Sigmoid colon (tissue), 4 donors: ENCODE results near the gene PATJ.

ENCODE experiments used
- CTCF ChIP-seq, 4 experiments: fragments of 450-650 bp in 3 of 4; fragments of 200-600 bp in 1 of 4; IDR thresholded peaks; one replicate each; pipeline ENCODE4 v1.5.1; 2016 to 2019; ENCODE audit warnings: antibody characterized with exemption in 4 of 4, mild to moderate bottlenecking in 3 of 4, moderate library complexity in 2 of 4
- POLR2AphosphoS5 ChIP-seq, 4 donors: sonication (generic); formaldehyde crosslinking; IDR thresholded peaks; one replicate each; pipeline ENCODE4 v1.6.1; 2017; ENCODE audit warnings: antibody characterized with exemption in 4 of 4

DNA sequence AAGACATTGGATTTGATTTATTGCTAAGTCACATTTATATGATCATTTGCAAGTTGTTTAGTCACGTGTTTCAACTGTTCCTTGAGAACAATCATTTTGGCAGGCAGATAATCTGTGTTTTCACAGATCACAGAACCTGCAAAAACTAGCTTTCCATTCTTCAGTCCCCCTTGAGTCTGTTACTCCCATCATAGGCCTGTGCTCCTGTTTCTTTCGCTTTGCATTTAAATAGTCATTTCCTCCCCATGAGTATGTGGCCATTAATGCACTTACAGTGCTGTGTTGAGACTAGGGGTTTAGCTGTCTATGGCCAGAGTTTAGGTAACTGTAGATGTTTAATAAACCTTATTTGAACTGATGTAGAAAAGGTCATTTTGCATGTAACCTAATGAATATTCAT lies 214.5 kb downstream of the PATJ start:
- no peak for TF ChIP-seq CTCF (IDR thresholded peaks at IDR 0.05)
- no peak for TF ChIP-seq POLR2AphosphoS5 (IDR thresholded peaks at IDR 0.05)
